Dermis blood vessel endothelial cell (primary cell): ENCODE measurements around the gene RSRC2. TPM values are rescaled to one million over a fixed set of nuclear protein-coding genes. Genes with fewer than 3 reads are reported as not detected.
"Not testable (repeated sequence)": the region's sequence is repeated elsewhere in the genome, so short reads cannot be mapped to it uniquely, and the experiment has no call there.

ENCODE experiments used
- DNase-seq: peaks from one replicate; pipeline ENCODE4 v3.0.0; 2010
- total RNA-seq: library from RNA; depleted of rRNA; stranded (reverse); fragments of >200 nt; gene quantifications from 2 replicates; pipeline ENCODE4 v1.2.3, GENCODE V29; 2014

RSRC2 gene, protein sequence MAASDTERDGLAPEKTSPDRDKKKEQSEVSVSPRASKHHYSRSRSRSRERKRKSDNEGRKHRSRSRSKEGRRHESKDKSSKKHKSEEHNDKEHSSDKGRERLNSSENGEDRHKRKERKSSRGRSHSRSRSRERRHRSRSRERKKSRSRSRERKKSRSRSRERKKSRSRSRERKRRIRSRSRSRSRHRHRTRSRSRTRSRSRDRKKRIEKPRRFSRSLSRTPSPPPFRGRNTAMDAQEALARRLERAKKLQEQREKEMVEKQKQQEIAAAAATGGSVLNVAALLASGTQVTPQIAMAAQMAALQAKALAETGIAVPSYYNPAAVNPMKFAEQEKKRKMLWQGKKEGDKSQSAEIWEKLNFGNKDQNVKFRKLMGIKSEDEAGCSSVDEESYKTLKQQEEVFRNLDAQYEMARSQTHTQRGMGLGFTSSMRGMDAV
- 49.4 and 49.5 TPM in 2 replicates for total RNA-seq

DNA sequence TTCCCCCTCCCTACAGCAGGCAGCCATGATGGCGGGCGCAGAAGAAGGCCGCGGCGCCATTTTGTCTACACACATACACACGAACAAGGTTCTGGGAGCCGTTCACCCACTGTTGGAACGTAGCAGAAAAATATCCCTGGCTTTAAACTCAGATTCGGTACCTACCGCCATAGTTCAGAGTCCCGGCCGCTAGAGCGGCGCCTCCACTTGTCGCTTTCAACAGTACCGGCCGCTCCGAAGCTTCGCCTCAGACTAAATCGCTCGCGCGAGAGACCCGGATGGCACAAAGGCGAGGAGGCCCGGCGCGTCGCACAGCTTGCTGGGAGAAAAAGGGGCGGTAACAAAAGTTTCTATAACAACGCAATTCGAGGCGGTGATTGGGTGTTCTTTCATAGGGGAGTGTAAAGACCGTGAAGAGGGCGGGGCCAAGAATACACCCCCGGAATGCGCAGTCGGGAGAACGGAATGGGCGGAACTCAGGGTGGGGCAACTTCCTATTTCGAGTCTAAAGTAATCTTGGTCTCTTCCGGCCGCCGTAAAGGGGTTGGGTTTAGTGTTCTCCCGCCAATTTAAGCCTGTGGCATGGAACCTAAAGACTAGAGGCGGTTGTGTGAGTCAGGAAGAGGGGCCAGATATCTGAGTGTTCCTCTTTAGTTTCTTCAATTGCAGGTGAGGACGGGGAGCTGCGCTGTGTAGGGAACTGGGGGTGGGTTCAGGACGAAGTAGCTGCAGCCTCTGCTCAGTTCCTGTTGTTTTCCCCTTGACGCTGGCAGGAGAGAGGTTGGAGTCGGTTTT lies at the start of gene RSRC2, which contains the start of gene KNTC1:
Gene RSRC2, minus strand, starts transcription at position 254 of the 795 bp plus-strand sequence. Its CDS starts 83 bp downstream, at position 171.
Gene KNTC1, plus strand, starts transcription at position 567 of the 795 bp plus-strand sequence. CDS start 2,815 bp downstream, outside the sequence.
- DNase-seq, result peak; percentile 100

DNA sequence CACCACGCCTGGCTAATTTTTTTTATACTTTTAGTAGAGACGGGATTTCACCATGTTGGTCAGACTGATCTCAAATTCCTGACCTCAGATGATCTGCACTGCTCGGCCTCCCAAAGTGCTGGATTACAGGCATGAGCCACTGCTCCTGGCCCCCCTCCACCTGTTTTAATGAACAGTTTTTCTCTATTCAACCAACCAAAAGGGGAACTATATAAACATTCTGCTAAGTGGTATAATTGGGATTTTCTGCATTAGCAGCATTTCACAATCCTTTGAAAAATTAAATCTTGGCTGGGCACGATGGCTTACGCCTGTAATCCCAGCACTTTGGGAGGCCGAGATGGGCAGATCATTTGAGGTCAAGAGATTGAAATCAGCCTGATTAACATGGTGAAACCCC lies 45.1 kb upstream of the RSRC2 start:
- no peak for DNase-seq

DNA sequence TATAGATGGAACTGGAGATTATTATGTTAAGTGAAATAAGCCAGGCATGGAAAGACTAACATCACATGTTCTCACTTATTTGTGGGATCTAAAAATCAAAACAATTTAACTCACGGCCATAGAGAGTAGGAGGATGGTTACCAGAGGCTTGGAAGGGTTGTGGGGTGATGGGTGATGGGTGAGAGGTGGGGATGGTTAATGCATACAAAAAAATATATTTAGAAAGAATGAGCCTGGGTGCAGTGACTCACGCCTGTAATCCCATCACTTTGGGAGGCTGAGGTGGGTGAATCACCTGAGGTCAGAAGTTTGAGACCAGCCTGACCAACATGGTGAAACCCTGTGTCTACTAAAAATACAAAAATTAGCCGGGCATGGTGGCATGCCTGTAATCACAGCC lies 43.3 kb upstream of the RSRC2 start:
- not testable (repeated sequence) for DNase-seq

DNA sequence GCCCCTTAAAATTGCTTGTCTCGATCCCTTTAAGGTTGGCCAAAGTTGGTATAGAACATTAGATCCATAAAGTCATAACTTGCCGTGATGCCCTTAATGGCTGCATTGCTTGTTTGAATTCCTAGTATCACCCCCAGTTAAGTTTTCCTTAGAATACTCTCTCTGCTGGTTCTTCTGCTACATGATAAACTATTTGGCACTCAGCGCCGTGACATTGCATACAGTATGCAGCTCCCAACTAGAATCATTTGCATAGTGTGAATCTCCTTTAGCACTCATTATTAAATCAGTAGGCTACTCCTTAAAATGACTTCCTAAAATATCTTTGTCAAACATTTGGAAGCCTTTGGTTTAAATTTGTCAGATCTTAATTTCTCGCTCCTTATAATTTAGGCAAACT lies 42.6 kb upstream of the RSRC2 start:
- DNase-seq, result no peak

DNA sequence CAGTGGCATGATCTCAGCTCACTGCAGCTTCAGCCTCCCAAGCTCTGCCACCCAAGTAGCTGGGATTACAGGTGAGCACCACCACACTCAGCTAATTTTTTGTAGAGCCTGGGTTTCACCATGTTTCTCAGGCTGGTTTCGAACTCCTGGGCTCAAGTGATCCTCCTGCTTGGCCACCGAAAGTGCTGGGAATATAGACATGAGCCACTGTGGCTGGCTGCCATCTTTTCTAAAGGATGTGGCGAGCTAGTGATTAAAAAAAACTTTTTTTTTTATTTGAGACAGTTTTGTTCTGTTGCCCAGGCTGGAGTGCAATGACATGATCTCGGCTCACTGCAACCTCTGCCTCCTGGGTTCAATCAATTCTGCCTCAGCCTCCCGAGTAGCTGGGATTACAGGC lies 40.1 kb upstream of the RSRC2 start:
- not testable (repeated sequence) for DNase-seq

DNA sequence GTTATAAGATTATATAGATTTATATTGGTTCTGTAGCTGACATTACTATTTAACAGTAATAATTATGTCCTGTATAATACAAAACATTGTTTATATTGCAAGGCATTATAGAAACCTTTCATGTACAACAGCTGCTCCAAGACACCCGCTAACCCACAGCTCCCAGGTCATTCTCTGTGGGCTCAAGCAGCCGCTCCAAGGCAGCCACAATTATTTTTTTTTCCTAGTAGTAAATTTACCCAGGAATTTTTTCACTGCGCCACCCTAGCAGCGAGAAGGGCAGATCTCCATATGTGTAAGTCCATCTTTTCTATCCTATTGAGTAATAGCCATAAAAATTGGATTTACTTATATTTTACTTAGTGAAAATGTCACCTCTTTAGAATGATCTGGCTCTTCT lies 36.6 kb upstream of the RSRC2 start:
- DNase-seq, result no peak

DNA sequence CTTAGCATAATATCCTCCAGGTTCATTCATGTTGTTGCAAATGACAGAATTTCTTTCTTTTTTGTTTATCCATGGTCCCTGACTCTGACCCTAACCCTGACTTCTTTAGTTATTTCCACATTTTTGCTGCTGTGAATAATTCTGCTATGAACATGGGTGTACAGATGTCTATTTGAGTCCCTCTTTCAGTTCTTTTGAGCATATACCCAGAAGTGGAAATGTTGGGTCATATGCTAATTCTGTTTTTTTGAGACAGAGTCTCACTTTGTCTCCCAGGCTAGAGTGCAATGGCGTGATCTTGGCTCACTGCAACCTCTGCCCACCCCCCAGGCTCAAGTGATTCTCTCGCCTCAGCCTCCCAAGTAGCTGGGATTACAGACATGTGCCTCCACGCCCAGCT lies 33.4 kb upstream of the RSRC2 start:
- DNase-seq, result no peak

DNA sequence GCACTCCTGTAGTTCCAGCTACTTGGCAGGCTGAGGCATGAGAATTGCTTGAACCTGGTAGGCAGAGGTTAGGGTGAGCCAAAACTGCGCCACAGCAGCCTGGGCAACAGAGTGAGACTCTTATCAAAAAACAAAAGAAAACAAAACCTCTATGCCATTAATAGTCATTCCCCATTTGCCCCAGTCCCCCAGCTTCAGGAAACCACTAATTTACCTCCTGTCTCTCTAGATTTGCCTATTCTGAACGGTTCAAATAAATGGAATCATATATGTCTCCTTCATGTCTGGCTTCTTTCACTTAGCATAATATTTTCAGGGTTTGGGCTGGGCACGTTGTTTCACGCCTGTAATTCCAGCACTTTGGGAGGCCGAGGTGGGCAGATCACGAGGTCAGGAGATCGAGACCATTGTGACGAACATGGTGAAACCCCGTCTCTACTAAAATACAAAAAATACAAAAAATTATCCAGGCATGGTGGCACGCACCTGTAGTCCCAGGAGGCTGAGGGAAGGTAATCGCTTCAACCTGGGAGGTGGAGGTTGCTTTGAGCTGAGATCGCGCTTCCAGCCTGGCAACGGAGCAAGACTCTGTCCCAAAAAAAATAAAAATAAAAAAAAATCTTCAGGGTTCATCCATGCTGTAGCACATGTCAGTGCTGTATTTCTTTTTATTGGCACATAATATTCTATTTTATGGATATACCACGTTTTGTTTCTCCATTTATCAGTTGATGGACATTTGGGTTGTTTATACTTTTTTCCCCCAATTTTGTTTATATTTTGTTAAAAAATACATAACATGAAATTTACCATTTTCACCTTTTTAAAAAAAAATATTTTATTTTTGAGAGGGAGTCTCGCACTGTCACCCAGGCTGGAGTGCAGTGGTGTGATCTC lies 32.3 kb upstream of the RSRC2 start:
- DNase-seq, result no peak

DNA sequence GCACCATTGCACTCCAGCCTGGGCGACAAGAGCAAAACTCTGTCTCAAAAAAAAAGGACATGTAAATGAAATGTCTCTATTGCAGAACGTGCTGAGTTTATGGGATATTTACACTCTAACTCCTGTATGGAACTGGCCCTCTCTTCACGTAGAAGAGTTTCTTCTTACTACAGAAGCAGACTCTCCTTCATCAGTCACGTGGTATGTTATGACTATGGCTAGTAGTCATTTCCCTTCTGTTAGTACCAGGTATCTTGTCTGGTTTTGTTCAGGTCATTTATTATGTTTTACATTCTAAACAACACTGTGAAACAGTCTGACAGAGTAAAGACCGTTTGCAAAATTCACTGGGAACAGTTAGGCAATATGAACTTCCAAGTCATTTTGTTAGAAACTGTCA lies 20.6 kb upstream of the RSRC2 start:
- DNase-seq, result no peak

DNA sequence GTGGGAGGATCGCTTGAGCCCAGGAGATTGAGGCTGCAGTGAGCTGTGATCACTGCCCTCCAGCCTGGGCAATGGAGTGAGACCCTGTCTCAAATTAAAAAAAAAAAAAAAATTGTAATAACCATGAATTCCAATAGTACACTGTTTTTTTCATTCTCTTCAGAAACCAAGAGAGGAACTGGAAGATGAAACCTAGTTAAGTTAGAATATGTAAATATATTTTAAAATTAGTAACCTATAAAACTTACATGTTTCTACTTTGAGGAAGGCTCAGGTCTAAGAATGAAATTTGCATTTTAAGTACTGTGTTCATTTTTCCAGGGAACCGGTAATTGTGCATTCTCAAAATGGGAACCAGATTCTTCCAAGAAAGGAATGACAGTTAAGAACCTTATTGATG lies 19.1 kb upstream of the RSRC2 start:
- no peak for DNase-seq

DNA sequence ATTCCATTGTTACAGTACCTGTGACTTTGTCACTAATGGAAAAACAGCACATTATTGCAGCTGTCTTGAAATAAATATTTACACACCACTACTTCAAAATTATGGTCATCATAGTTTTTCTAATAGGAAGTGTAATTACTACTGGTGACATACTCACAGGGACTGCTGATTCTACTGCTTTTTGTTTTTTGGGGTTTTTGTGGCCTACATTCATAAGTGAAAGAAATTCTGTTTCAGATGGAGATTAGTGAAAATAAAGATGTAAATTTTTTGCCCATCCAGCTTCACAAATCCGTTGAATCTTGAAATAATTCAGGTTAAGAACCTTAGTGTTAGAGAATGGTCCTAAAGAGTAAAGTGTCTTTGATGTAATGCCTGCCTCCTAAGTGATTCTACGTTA lies 17.8 kb upstream of the RSRC2 start:
- no peak for DNase-seq

DNA sequence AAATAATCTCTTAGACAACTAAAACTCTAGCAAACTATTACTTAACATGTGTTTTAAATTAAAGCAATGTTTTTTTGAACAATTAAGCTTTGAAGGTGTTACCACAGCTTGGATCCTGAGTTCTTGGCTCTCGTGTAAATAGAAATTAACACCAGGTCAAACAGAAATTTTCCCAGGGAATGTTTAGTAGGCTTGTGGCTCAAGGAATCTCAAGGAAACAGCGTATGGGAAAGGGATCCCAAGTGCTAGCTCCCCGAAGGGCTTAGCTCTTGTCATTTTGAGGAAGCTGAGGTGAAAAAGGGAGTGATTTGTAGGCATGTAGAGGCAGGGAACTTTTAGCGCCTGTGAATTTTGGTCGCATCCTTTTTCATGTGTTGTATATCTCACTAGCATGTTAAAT lies 11.8 kb upstream of the RSRC2 start:
- no peak for DNase-seq

DNA sequence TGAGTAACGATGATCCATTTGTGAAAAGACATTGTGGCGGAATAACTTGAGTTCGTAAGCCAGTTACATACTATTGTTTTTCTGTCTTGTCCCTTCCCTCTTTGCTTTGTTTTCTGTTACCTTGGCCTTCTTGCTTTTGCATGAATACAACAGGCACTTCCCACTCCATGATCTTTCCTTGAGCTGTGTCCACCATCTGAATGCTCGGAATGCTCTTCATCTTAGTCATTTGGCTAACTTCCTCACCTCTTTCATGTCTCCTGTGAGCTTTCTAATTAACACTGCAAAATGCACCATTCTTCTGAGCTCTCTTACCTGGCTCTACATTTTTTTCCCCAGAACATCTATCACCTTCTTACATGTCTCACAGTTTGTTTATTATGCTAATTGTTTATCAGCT lies 10.3 kb upstream of the RSRC2 start:
- no peak for DNase-seq

DNA sequence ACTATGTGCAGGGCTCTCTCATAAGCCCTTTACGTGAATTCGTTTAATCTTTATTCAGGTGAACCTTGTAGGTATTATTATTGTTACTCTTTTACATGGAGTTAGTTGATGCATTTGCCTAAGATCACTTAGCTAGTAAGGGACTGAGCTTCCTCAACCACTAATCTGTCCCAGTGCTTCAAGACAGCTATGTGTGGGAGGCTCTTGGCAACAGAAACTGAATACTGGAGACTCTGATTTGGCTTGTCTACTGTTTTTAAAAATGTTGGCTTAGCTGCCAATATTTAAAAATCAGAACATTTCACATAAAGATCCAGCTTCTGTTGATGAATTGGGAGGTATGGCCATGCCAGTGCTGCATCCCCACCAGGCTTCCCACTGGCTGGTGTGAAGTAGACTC lies 7.1 kb upstream of the RSRC2 start:
- DNase-seq, result no peak

DNA sequence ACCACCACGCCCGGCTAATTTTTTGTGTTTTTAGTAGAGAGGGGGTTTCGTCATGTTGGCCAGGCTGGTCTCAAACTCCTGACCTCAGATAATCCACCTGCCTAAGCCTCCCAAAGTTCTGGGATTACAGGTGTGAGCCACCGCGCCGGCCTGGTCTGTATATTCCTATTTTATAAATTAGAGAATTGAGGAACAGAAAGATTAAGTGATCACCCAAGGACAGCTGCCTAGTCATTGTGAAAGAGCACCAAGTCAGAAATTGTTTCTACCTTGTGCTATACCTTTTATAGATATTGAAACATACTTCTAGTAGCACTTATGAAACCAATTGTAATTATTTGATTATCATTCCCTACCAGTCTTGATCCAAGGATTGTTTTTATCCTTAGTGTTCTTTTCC lies 2.3 kb upstream of the RSRC2 start:
- DNase-seq, result no peak

DNA sequence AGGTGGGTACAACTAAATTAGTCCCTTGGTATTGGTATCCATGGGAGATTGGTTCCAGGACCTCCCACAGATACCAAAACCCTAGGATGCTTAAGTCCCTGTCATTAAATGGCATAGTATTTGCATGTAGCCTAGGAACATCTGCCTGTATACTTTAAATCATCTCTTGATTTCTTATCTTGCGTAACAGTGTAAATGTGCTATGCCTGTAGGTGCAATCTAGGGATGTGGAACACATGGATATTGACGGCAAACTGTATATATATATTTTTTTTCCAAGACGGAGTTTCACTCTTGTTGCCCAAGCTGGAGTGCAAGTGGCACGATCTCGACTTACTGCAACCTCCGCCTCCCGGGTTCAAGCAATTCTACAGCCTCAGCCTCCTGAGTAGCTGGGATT lies 1.8 kb upstream of the RSRC2 start:
- DNase-seq, result no peak

DNA sequence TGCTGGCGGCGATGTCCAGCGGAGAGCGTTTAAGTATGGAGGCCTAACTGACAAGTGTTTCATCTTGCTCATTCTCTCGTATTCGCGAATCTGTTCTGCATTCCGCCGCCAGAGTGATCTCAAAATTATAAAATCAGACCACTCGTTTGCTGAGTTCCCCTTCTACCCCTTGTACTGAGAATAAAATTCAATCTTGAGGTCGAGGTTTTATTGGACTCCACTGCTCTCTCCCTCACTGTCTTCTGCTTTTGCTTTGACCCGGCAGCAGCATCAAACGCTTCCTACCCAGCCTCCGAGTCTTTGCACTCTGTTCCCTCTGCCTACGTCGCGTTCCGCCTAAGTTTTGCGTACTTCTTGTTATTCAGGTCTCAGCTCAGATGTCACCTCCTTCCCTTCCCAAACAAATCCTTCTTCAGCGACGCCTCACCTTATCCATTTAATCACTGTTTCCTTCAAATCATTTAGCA lies 775 bp upstream of the RSRC2 start:
- peak; percentile 68 for DNase-seq

DNA sequence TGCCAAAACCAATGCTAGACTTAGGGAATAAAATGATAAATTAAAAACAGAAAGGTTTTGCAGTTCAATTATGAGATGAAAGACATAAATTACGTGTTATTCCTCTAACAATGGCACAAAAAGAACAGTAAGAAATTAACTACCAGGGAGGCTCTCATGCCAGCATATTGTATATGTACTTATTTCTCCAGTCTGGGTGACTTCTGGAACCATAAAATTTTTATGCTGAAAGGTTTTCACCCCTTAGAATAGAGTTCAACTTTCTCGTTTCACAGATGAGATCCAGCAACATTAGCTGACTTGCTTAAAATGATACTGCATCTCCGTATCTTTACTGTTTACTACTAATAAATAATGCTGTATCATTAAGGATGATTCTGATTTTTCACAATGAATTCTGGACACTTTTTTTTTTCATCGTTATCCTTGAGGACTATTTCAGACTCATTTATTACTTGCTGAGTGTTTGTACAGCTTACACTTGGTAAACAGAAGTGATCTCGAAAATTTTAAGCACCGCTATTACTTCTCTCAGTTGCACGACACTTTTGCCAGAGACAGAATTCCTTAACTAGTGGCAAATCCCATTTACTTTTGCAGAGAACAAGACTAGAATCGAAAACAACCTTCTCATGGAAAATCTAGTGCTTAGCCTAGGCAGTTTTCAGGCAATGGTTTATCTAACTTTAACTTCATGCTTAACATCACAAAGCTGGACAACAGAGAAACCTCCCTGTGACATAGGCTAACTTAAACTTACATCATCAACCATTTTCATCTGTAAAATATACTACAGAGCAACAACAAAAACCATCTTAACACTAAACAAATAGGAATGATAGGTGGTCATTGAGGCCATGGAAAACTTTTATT lies 2.7 kb downstream of the RSRC2 start:
- no peak for DNase-seq

DNA sequence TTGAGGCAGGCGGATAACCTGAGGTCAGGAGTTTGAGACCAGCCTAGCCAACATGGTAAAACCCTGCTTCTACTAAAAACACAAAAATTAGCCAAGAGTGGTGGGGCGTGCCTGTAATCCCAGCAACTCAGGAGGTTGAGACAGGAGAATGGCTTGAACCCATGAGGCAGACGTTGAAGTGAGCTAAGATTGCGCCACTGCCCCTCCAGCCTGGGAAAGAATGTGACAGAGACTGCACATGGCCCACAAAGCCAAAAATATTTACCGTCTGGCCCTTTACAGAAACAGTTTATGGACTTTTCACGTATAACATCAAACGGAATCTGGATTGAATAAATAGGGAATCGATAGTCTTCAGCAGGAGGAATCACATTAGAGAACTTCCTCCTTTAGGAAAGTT lies 3.5 kb downstream of the RSRC2 start:
- DNase-seq, result no peak

DNA sequence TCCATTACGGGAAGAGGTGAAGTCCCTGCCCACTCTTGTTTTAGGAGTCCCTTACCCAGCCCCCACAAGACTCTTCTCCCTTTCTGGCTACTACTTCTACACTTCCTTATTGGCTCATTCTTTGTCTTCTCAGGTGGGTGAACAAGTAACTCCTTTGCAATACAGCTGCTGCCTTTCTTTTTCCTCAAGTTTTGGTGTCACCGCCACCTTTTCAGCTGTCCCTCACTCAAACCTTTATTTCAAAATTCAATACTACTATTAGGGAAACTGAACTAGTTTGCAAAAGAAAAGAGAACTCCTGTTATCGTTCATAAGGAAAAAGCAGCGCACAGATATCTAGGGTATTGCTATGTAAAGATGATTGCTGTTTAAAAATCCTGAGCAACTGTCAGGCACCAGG lies 6.1 kb downstream of the RSRC2 start:
- DNase-seq, result no peak

DNA sequence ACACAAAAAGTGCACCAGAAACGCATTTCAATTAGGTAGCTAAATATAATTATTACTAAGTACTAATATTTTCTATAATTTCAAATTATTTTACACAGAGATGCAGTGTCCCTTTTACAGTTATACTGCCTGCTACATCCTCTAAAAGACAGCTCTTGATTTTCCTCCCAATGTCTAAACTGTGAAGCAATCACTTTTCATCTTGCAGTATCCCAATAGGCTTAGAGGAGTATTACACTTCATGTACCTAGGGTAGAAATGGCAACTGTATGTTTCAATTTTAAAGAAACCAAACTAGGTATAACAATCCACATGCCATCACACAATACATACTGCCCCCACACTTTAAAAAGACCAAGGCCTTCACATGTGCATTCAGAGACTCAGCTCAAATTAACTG lies 7.3 kb downstream of the RSRC2 start:
- DNase-seq, result no peak

DNA sequence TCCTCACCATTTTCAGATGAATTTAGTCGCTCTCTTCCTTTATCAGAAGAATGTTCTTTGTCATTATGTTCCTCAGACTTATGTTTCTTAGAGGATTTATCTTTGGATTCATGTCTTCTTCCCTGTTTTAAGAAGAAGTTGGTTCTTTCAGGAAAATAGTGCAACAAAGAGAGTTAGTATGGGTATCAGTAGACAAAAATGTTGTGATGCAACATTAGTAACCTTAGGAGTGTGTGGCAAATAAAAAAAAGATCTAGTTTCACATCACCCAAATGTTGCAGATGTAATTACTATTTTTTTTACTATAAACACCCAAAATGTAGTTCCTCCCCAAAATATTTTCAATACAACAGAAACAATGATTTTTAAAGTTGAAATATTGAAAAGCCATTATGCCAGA lies 7.8 kb downstream of the RSRC2 start:
- no peak for DNase-seq
